ENCODE data around the gene DPP6. TPM values are rescaled to one million over a fixed set of nuclear protein-coding genes. Genes with fewer than 3 reads are reported as not detected.
A peak's percentile ranks its signal among the peaks of the same experiment; 100 is the strongest.

DPP6 gene
- total RNA-seq, 2 experiments from 2014 or later, result not detected

DNA sequence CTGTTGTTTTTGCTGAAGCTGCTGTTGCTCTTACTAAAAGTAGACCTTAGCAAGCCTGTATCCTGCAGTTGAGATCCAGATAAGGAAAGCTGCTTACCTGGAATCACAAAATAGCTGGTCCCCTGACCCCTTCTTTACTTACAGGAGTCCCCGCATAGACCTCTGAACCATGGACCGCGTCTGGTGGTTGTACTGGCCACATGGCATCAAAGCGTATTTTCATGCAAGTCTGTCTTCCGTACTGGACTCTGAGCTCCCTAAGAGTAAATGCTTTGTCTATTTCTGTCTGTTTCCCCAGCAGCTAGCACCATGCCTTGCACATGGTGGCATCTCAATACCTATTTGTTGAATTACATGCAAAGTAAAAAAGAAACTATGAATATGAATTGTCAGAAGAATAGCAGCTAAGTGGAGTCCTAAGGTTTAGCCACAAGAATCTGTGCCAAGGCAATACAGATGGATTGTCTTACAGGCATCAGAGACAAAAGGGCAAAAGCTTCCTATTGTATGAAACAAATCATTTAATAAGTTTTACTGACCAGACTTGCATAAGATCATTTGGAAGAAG lies 791.6 kb downstream of the DPP6 start:
- Histone ChIP-seq H4K20me1 (ENCODE audit: insufficient read depth, low read length) (no peaks in the 10 kb centered on the region), H2AFZ (ENCODE audit: low read length) (no peak overlapping the region), H3K4me1 (ENCODE audit: insufficient read depth, low read length, poor library complexity, severe bottlenecking) (no peaks in the 10 kb centered on the region), H3K27ac (ENCODE audit: low read depth, low read length, poor library complexity, severe bottlenecking) (no peak overlapping the region), H3K9me3 (ENCODE audit: low read length) (no peaks in the 10 kb centered on the region), H3K36me3 (ENCODE audit: insufficient read depth, low read length) (no peaks in the 10 kb centered on the region), H3K4me2 (ENCODE audit: low read length) (no peak overlapping the region), H3K9me2 (ENCODE audit: insufficient read depth, low read length) (no peaks in the 10 kb centered on the region), H3K79me2 (ENCODE audit: insufficient read depth, low read depth, low read length) (no peaks in the 10 kb centered on the region), H3K4me3 (ENCODE audit: low read depth, low read length, poor library complexity, severe bottlenecking) (no peak overlapping the region)
- BruUV-seq (replicated peaks), result no TSS peak
- TF ChIP-seq, protein P1, sequence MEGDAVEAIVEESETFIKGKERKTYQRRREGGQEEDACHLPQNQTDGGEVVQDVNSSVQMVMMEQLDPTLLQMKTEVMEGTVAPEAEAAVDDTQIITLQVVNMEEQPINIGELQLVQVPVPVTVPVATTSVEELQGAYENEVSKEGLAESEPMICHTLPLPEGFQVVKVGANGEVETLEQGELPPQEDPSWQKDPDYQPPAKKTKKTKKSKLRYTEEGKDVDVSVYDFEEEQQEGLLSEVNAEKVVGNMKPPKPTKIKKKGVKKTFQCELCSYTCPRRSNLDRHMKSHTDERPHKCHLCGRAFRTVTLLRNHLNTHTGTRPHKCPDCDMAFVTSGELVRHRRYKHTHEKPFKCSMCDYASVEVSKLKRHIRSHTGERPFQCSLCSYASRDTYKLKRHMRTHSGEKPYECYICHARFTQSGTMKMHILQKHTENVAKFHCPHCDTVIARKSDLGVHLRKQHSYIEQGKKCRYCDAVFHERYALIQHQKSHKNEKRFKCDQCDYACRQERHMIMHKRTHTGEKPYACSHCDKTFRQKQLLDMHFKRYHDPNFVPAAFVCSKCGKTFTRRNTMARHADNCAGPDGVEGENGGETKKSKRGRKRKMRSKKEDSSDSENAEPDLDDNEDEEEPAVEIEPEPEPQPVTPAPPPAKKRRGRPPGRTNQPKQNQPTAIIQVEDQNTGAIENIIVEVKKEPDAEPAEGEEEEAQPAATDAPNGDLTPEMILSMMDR (conservative IDR thresholded peaks at IDR 0.05; ENCODE audit: low read length), result no peak
- no peak for TF ChIP-seq EZH2phosphoT487 (IDR thresholded peaks at IDR 0.05; ENCODE audit: borderline replicate concordance, low read depth, low read length)
- ChIA-PET CTCF (ENCODE audit: unreplicated experiment) (no interaction called here), POLR2A (interaction anchor here (0.7 kb wide), 1 partner anchor 459 kb away, joined by 3 read pairs; no protein-coding TSS in a partner anchor)
- intact Hi-C loops (cut with micrococcal nuclease; ENCODE audit: unreplicated experiment), result no loop called here
- DNase-seq (ENCODE audit: low spot score), result no peak

- no peaks in the 10 kb centered on the region for H3K36me3 ChIP-seq (ENCODE audit: insufficient read depth, low read length)
- H3K9me2 ChIP-seq (ENCODE audit: insufficient read depth, low read length), result no peaks in the 10 kb centered on the region
- CTCF ChIA-PET (ENCODE audit: unreplicated experiment), result no interaction called here
- H3K9me3 ChIP-seq (ENCODE audit: low read length), result no peaks in the 10 kb centered on the region
- no peaks in the 10 kb centered on the region for H3K79me2 ChIP-seq (ENCODE audit: insufficient read depth, low read depth, low read length)
- H3K4me3 ChIP-seq (ENCODE audit: low read depth, low read length, poor library complexity, severe bottlenecking), result no peak overlapping the region
- no peak for DNase-seq (ENCODE audit: low spot score)
- POLR2A ChIA-PET, result no interaction called here
- H3K4me2 ChIP-seq (ENCODE audit: low read length), result no peak overlapping the region
- H2AFZ ChIP-seq (ENCODE audit: low read length), result no peak overlapping the region
- TF ChIP-seq EZH2phosphoT487 (IDR thresholded peaks at IDR 0.05; ENCODE audit: borderline replicate concordance, low read depth, low read length), result no peak
- TF ChIP-seq, protein P1 (conservative IDR thresholded peaks at IDR 0.05; ENCODE audit: low read length), result 0 out of 2 replicates have a peak, but pooled peaks have one; percentile 12
- H3K4me1 ChIP-seq (ENCODE audit: insufficient read depth, low read length, poor library complexity, severe bottlenecking), result no peaks in the 10 kb centered on the region
- no peak overlapping the region for H3K27ac ChIP-seq (ENCODE audit: low read depth, low read length, poor library complexity, severe bottlenecking)
- BruUV-seq (replicated peaks), result no TSS peak
- no peaks in the 10 kb centered on the region for H4K20me1 ChIP-seq (ENCODE audit: insufficient read depth, low read length)
- intact Hi-C loops (cut with micrococcal nuclease; ENCODE audit: unreplicated experiment), result no loop called here
These were observed 792.3 kb downstream of the DPP6 start for GRCh38 chr7:154844499-154844898.

- no peaks in the 10 kb centered on the region for H4K20me1 ChIP-seq (ENCODE audit: insufficient read depth, low read length)
- H3K79me2 ChIP-seq (ENCODE audit: insufficient read depth, low read depth, low read length), result no peaks in the 10 kb centered on the region
- no peak overlapping the region for H2AFZ ChIP-seq (ENCODE audit: low read length)
- no peak overlapping the region for H3K27ac ChIP-seq (ENCODE audit: low read depth, low read length, poor library complexity, severe bottlenecking)
- H3K9me3 ChIP-seq (ENCODE audit: low read length), result no peaks in the 10 kb centered on the region
- no peak overlapping the region for H3K4me2 ChIP-seq (ENCODE audit: low read length)
- POLR2A ChIA-PET, result no interaction called here
- CTCF ChIA-PET (ENCODE audit: unreplicated experiment), result no interaction called here
- H3K4me3 ChIP-seq (ENCODE audit: low read depth, low read length, poor library complexity, severe bottlenecking), result no peak overlapping the region
- no peaks in the 10 kb centered on the region for H3K4me1 ChIP-seq (ENCODE audit: insufficient read depth, low read length, poor library complexity, severe bottlenecking)
- no TSS peak for BruUV-seq (replicated peaks)
- H3K9me2 ChIP-seq (ENCODE audit: insufficient read depth, low read length), result no peaks in the 10 kb centered on the region
- no peak for DNase-seq (ENCODE audit: low spot score)
- no peaks in the 10 kb centered on the region for H3K36me3 ChIP-seq (ENCODE audit: insufficient read depth, low read length)
- TF ChIP-seq, protein P1 (conservative IDR thresholded peaks at IDR 0.05; ENCODE audit: low read length), result no peak
- TF ChIP-seq EZH2phosphoT487 (IDR thresholded peaks at IDR 0.05; ENCODE audit: borderline replicate concordance, low read depth, low read length), result no peak
- intact Hi-C loops (cut with micrococcal nuclease; ENCODE audit: unreplicated experiment), result no loop called here
These were observed 792.8 kb downstream of the DPP6 start for GRCh38 chr7:154844955-154845354.
